B cell (primary cell): ENCODE measurements around the gene CCNE1. TPM values are rescaled to one million over a fixed set of nuclear protein-coding genes. Genes with fewer than 3 reads are reported as not detected.
A peak's percentile ranks its signal among the peaks of the same experiment; 100 is the strongest.

ENCODE experiments used
- ATAC-seq: fragments of 200-7000 bp; cut with Tn5 transposase; one replicate; pipeline ENCODE4 v1.10.0; 2021; ENCODE audit warnings: low read depth, mild to moderate bottlenecking, moderate number of reproducible peaks, moderate library complexity
- CTCF ChIA-PET: fragments of 350-600 bp; sonication (Branson Sonifier 250); formaldehyde crosslinking; loops from one replicate; lab custom pipeline; 2021; ENCODE audit warnings: antibody characterized with exemption, inconsistent platforms; lab: Charles Lee
- POLR2A ChIA-PET: fragments of 350-600 bp; sonication (Branson Sonifier 250); formaldehyde crosslinking; loops from one replicate; lab custom pipeline; 2021; ENCODE audit warnings: antibody characterized with exemption; lab: Charles Lee
- DNase-seq: peaks from one replicate; pipeline ENCODE4 v3.0.0; 2013
- H2AFZ ChIP-seq: 2 replicates; pipeline ENCODE4 v1.6.1; 2012; ENCODE audit warnings: mild to moderate bottlenecking, low read depth, low read length; ENCODE audit not compliant: insufficient read depth, poor library complexity, severe bottlenecking
- H3K27ac ChIP-seq, 2 donors: 1 replicate in 1 of 2; 2 replicates in 1 of 2; pipeline ENCODE4 v1.5.1; 2012 to 2013; ENCODE audit warnings: low read length in 2 of 2, mild to moderate bottlenecking in 2 of 2, moderate library complexity in 1 of 2
- H3K27me3 ChIP-seq, 4 experiments: fragments of 200-600 bp in 1 of 4; sonication (generic) in 1 of 4; replicated peaks in 1 of 4; 1 replicate in 2 of 4; 2 replicates in 2 of 4; pipeline versions ENCODE4 v1.6.1 to v1.7.0; 2013 to 2016; ENCODE audit warnings: low read length in 3 of 4, mild to moderate bottlenecking in 2 of 4, mixed read lengths in 1 of 4, moderate library complexity in 1 of 4; ENCODE audit not compliant: insufficient read depth in 4 of 4, control insufficient read depth in 3 of 4; ENCODE audit errors: control extremely low read depth in 1 of 4
- H3K36me3 ChIP-seq, 2 experiments: replicated peaks in 1 of 2; 1 replicate in 1 of 2; 2 replicates in 1 of 2; pipeline versions ENCODE4 v1.6.1 to v1.7.1; 2013; ENCODE audit warnings: low read length in 1 of 2; ENCODE audit not compliant: insufficient read depth in 2 of 2, control insufficient read depth in 1 of 2; ENCODE audit errors: control extremely low read depth in 1 of 2, extremely low read depth in 1 of 2
- H3K4me1 ChIP-seq, 2 donors: fragments of 200-600 bp in 1 of 2; sonication (generic) in 1 of 2; 1 replicate in 1 of 2; 2 replicates in 1 of 2; pipeline versions ENCODE4 v1.5.1 to v1.6.1; 2013 to 2017; ENCODE audit warnings: low read length in 2 of 2; ENCODE audit not compliant: control insufficient read depth in 2 of 2, insufficient read depth in 2 of 2
- H3K4me2 ChIP-seq: replicated peaks from 2 replicates; pipeline ENCODE3; 2012; ENCODE audit warnings: mild to moderate bottlenecking, low read depth, low read length; ENCODE audit not compliant: poor library complexity, severe bottlenecking
- H3K4me3 ChIP-seq, 5 experiments: fragments of 200-600 bp in 1 of 5; sonication (generic) in 1 of 5; 1 replicate in 3 of 5; 2 replicates in 2 of 5; pipeline versions ENCODE4 v1.5.1 to v1.7.0; 2011 to 2016; ENCODE audit warnings: low read length in 4 of 5, mild to moderate bottlenecking in 4 of 5, low read depth in 2 of 5, control low read depth in 1 of 5, moderate library complexity in 1 of 5; ENCODE audit not compliant: insufficient read depth in 1 of 5; ENCODE audit errors: control extremely low read depth in 1 of 5, extremely low read depth in 1 of 5
- H3K79me2 ChIP-seq: fragments of 200-600 bp; sonication (generic); one replicate; pipeline ENCODE4 v1.6.0; 2016; ENCODE audit warnings: low read length; ENCODE audit not compliant: control insufficient read depth, insufficient read depth
- H3K9ac ChIP-seq: fragments of 200-600 bp; sonication (generic); 2 replicates; pipeline ENCODE4 v1.6.1; 2017; ENCODE audit warnings: mild to moderate bottlenecking, low read length, moderate library complexity
- H3K9me3 ChIP-seq, 3 donors: one replicate each; pipeline versions ENCODE4 v1.6.1 to v1.7.1; 2013; ENCODE audit warnings: low read length in 2 of 3; ENCODE audit not compliant: control insufficient read depth in 2 of 3, insufficient read depth in 1 of 3; ENCODE audit errors: control extremely low read depth in 1 of 3
- H4K20me1 ChIP-seq: 2 replicates; pipeline ENCODE4 v1.6.0; 2012; ENCODE audit warnings: mild to moderate bottlenecking, low read length; ENCODE audit not compliant: insufficient read depth, control insufficient read depth, poor library complexity, severe bottlenecking
- H3K27ac Mint-ChIP-seq: one replicate; pipeline ENCODE4 v1.8.0; 2021; ENCODE audit warnings: mixed read lengths
- H3K27me3 Mint-ChIP-seq: one replicate; pipeline ENCODE4 v1.8.0; 2021; ENCODE audit warnings: mixed read lengths
- H3K4me1 Mint-ChIP-seq: one replicate; pipeline ENCODE4 v1.8.0; 2021; ENCODE audit warnings: mixed read lengths
- H3K4me3 Mint-ChIP-seq: one replicate; pipeline ENCODE4 v1.8.0; 2021; ENCODE audit warnings: mixed read lengths
- H3K9me3 Mint-ChIP-seq: one replicate; pipeline ENCODE4 v1.8.0; 2022; ENCODE audit warnings: mixed read lengths; ENCODE audit not compliant: insufficient read depth
- EZH2 ChIP-seq: IDR thresholded peaks from 2 replicates; pipeline ENCODE4 v1.6.1; 2012; ENCODE audit warnings: borderline replicate concordance, low read depth, mild to moderate bottlenecking, moderate library complexity, low read length; ENCODE audit not compliant: insufficient read depth, poor library complexity, severe bottlenecking
- WGBS: methylation state at CpG from one replicate; pipeline ENCODE4 v1.1.5; 2013; ENCODE audit warnings: missing lambda C conversion rate; ENCODE audit not compliant: insufficient coverage; 5-methylcytosine and 5-hydroxymethylcytosine counted together
- intact Hi-C: fragments of 100-400 bp; cut with micrococcal nuclease; formaldehyde crosslinking; loops from one replicate; pipeline ENCODE4 v1.10.0; 2022
- polyA plus RNA-seq: library from polyadenylated mRNA; depleted of rRNA; stranded (reverse); fragments of >200 nt; gene quantifications from 2 replicates; pipeline ENCODE4 v1.2.3, GENCODE V29; 2012
- total RNA-seq, 2 donors: library from RNA; stranded (reverse); fragments of 120-200 nt in 1 of 2; gene quantifications; 1 replicate in 1 of 2; 2 replicates in 1 of 2; pipeline versions ENCODE4 v1.2.3 to v1.2.4, GENCODE V29; 2013 to 2022
- TF ChIP-seq, protein P1 (sequence below): fragments of 200-600 bp; IDR thresholded peaks from one replicate; pipeline ENCODE4 v1.8.0; 2022; ENCODE audit warnings: antibody characterized with exemption, mild to moderate bottlenecking

The CCNE1 gene
- total and polyA plus RNA-seq, 2 donors (not counting 1 experiment from before 2014, with no cell fraction given), result 2.5 to 2.8 TPM

DNA sequence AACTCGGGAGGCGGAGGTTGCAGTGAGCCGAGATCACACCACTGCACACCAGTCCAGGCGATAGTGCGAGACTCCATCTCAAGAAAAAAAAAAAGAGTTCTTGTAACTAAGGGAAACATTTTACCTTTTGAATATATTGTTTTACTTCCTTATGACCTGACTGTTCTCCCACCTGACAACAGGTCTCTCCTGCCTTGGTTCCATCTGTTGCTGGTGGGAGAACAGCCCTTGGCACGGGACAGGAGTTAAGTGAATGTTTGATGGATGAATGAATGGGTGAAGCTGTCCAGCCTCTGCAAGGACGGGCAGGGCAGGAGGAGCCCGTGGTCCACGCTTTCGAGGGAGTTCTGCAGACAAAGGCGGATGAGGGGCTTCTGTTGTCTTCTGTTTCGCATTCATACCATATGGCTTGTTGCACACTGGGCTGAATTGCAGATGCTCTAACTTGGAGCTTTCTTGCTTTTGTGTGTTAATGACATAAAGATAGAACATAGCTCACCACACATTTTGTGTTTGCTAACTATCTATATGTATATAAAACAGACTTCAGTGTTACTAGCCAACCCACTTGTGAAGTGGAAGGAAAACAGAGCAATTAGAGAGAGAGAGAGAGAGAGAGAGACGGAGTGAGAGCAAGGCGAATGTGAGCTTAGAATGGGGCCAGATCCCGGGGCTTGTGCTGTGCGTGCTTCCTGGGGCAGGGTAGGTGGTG lies 16.2 kb upstream of the CCNE1 start:
- intact Hi-C loops, result no loop called here
- DNase-seq, result no peak
- Histone ChIP-seq H3K4me3 (no peak overlapping the region), H3K4me1 (no peaks in the 10 kb centered on the region), H2AFZ (peak overlapping the region; percentile 22), H3K9me3 (no peaks in the 10 kb centered on the region), H3K36me3 (no peaks in the 10 kb centered on the region), H3K79me2 (no peaks in the 10 kb centered on the region), H3K9ac (no peak overlapping the region), H3K27ac (no peak overlapping the region), H3K4me2 (no peak overlapping the region), H4K20me1 (no peaks in the 10 kb centered on the region), H3K27me3 (no peaks in the 10 kb centered on the region)
- ATAC-seq, result no peak
- 66% methylated on average over 11 of the region's 16 CpGs for WGBS
- no peaks in the 10 kb centered on the region for H3K9me3 Mint-ChIP-seq
- ChIA-PET POLR2A (no interaction called here), CTCF (no interaction called here)
- H3K27ac Mint-ChIP-seq, result no peak overlapping the region
- no peak overlapping the region for H3K4me3 Mint-ChIP-seq
- TF ChIP-seq, protein P1, sequence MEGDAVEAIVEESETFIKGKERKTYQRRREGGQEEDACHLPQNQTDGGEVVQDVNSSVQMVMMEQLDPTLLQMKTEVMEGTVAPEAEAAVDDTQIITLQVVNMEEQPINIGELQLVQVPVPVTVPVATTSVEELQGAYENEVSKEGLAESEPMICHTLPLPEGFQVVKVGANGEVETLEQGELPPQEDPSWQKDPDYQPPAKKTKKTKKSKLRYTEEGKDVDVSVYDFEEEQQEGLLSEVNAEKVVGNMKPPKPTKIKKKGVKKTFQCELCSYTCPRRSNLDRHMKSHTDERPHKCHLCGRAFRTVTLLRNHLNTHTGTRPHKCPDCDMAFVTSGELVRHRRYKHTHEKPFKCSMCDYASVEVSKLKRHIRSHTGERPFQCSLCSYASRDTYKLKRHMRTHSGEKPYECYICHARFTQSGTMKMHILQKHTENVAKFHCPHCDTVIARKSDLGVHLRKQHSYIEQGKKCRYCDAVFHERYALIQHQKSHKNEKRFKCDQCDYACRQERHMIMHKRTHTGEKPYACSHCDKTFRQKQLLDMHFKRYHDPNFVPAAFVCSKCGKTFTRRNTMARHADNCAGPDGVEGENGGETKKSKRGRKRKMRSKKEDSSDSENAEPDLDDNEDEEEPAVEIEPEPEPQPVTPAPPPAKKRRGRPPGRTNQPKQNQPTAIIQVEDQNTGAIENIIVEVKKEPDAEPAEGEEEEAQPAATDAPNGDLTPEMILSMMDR, result no peak
- TF ChIP-seq EZH2, result no peak
- H3K27me3 Mint-ChIP-seq, result peaks cover 20% of the 10 kb centered on the region
- no peaks in the 10 kb centered on the region for H3K4me1 Mint-ChIP-seq

DNA sequence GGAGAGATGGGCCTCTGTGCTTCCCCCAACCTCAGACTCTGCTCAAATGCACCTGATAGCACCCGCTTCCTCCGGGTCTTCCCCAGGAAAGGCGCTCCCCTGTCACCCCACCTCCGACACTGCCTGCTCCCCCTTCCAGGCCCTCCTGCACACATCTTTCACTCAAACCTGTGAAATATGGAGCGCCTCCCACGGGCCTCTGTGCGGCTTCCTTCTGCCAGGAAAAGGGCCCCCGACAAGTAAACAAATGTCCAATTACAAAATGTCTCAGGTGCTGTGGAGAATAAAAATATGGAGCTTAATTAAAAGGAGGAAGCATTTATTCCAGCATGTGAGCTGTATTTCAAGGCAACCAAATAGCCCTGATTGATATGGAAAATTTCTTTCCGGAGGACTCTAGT lies 15.6 kb upstream of the CCNE1 start:
- no peak for ATAC-seq
- Histone ChIP-seq H4K20me1 (no peaks in the 10 kb centered on the region), H3K4me3 (no peak overlapping the region), H3K27ac (no peak overlapping the region), H3K79me2 (no peaks in the 10 kb centered on the region), H2AFZ (peak overlapping the region; percentile 22), H3K9me3 (no peaks in the 10 kb centered on the region), H3K36me3 (no peaks in the 10 kb centered on the region), H3K9ac (no peak overlapping the region), H3K4me1 (no peaks in the 10 kb centered on the region), H3K27me3 (no peaks in the 10 kb centered on the region), H3K4me2 (no peak overlapping the region)
- no peak for DNase-seq
- no peaks in the 10 kb centered on the region for H3K4me1 Mint-ChIP-seq
- no peak for TF ChIP-seq EZH2
- TF ChIP-seq, protein P1, result no peak
- WGBS, result 31% methylated on average over 6 of the region's 9 CpGs
- no peaks in the 10 kb centered on the region for H3K9me3 Mint-ChIP-seq
- H3K27me3 Mint-ChIP-seq, result peaks cover 17% of the 10 kb centered on the region
- ChIA-PET POLR2A (no interaction called here), CTCF (no interaction called here)
- no peak overlapping the region for H3K27ac Mint-ChIP-seq
- intact Hi-C loops, result no loop called here
- no peak overlapping the region for H3K4me3 Mint-ChIP-seq
